Measurements from ENCODE around the gene OR8D2. TPM values are rescaled to one million over a fixed set of nuclear protein-coding genes. Genes with fewer than 3 reads are reported as not detected.

The OR8D2 gene
- polyA plus RNA-seq, 2 of the 4 experiments (the other 2 are of a cell fraction): not detected

GRCh38 chr11:124359566-124359965 lies 39.6 kb upstream of the OR8D2 start (continued):
- TF ChIP-seq REST (IDR thresholded peaks at IDR 0.05): no peak
- no peak for TF ChIP-seq BHLHE40 (IDR thresholded peaks at IDR 0.05; ENCODE audit: low read depth, low read length)
- no peak for TF ChIP-seq EP300 (IDR thresholded peaks at IDR 0.05)
- no peak for TF ChIP-seq SMC3 (IDR thresholded peaks at IDR 0.05)
- TF ChIP-seq POLR2A (IDR thresholded peaks at IDR 0.05; ENCODE audit: low read length): no peak
- no peak for TF ChIP-seq HEYL (CRISPR knock-in tag; IDR thresholded peaks at IDR 0.05)
- TF ChIP-seq RFX5 (IDR thresholded peaks at IDR 0.05): no peak
- no peak for TF ChIP-seq RAD21 (conservative IDR thresholded peaks at IDR 0.05 in 1 of 2, IDR thresholded peaks at IDR 0.05 in 1 of 2)
- no peak for TF ChIP-seq EHMT2 (IDR thresholded peaks at IDR 0.05; ENCODE audit: low read depth)

- ChIA-PET POLR2A (no interaction called here), CTCF (no interaction called here)
- no peak for DNase-seq (ENCODE audit: low read depth in 1 of 2, low spot score in 1 of 2)
- H3K27ac ChIP-seq: no peak overlapping the region
- no peak overlapping the region for H3K4me3 ChIP-seq
- 1% methylated on average over 3 of the region's 3 CpGs for WGBS (ENCODE audit: missing lambda C conversion rate)
- ATAC-seq: no peak
- H3K4me2 ChIP-seq: no peak overlapping the region
- FAIRE-seq: no peak
- H3K4me1 ChIP-seq: no peaks in the 10 kb centered on the region
- TF ChIP-seq NFE2L2 (conservative IDR thresholded peaks at IDR 0.05; ENCODE audit: low read length): no peak
- TF ChIP-seq HEYL (CRISPR knock-in tag; IDR thresholded peaks at IDR 0.05): no peak
- no peak for TF ChIP-seq BCL3 (IDR thresholded peaks at IDR 0.05)
- no peak for TF ChIP-seq REST (IDR thresholded peaks at IDR 0.05)
- TF ChIP-seq MYC (IDR thresholded peaks at IDR 0.05; ENCODE audit: borderline replicate concordance, low read length): no peak
- no peak for TF ChIP-seq CHD4 (IDR thresholded peaks at IDR 0.05; ENCODE audit: borderline replicate concordance)
- no peak for TF ChIP-seq HMGXB4 (CRISPR knock-in tag; IDR thresholded peaks at IDR 0.05; ENCODE audit: borderline replicate concordance)
- no peak for TF ChIP-seq FOXS1 (CRISPR knock-in tag; IDR thresholded peaks at IDR 0.05)
- TF ChIP-seq CBX2 (IDR thresholded peaks at IDR 0.05; ENCODE audit: borderline replicate concordance, low read depth): no peak
- TF ChIP-seq GATA3 (IDR thresholded peaks at IDR 0.05; ENCODE audit: borderline replicate concordance): no peak
- TF ChIP-seq NPAS2 (CRISPR knock-in tag; IDR thresholded peaks at IDR 0.05; ENCODE audit: borderline replicate concordance): no peak
- TF ChIP-seq HDAC2 (IDR thresholded peaks at IDR 0.05): no peak
- no peaks in the 10 kb centered on the region for H3K9me3 ChIP-seq
Measured at GRCh38 chr11:124346311-124346955, 26.4 kb upstream of the OR8D2 start.

Measured in A549 (cell line).